ENCODE results near the gene TEX35.

TEX35 gene

DNA sequence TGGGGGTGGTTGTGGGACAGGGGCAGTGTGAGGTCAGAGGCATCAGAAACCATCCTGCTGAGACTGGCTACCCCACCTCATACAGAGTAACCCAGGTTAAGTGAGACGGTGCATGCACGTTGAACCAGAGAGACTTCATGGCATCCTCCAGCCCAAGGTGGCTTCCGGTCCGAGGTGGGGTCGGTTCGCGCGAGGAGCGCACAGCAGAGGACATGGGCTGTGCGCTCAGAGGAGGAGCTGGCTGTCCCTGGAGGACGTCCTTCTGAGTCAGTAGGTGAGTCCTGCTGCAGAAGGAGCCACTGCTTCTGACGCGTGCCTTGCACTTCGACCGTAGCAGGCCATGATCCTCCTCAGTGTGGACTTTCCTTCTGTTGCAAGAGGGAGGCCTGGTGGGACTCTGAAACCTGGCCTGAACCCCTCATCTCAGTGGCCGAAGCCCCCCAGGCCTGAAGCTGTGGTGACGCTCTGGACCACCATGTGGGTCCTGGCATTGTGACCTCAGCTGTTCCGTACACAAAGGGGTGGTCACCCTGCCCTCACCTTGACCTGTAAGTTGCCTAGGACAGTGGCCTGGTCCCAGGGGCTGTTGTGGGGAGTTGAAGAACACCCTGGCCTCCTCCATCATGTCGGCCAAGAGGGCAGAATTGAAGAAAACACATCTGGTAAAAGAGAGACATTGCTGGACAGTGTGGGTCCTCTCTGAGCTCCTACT is at the start of gene TEX35:
Gene TEX35 (plus strand): TSS at position 544 of the 712 bp plus-strand sequence. CDS start 80 bp downstream, at position 624.
- no peak for DNase-seq (ENCODE audit: extremely low spot score)
- POLR2A ChIA-PET = no interaction called here
- CTCF ChIA-PET = interaction anchor here (1.5 kb wide), 1 partner anchor 11 kb away, joined by 4 read pairs; no protein-coding TSS in a partner anchor
- no peak for TF ChIP-seq CTBP1 (IDR thresholded peaks at IDR 0.05; ENCODE audit: borderline replicate concordance)
- no peak for TF ChIP-seq ELF4 (IDR thresholded peaks at IDR 0.05)
- TF ChIP-seq FOXK2 (IDR thresholded peaks at IDR 0.05) = no peak
- TF ChIP-seq ZNF384 (IDR thresholded peaks at IDR 0.05) = no peak
- no peak for TF ChIP-seq SUZ12 (IDR thresholded peaks at IDR 0.05)
- TF ChIP-seq BHLHE40 (IDR thresholded peaks at IDR 0.05; ENCODE audit: borderline replicate concordance) = no peak
- no peak for TF ChIP-seq FOXA1 (IDR thresholded peaks at IDR 0.05)
- no peak for TF ChIP-seq LEF1 (IDR thresholded peaks at IDR 0.05; ENCODE audit: borderline replicate concordance)
- no peak for TF ChIP-seq ARNT (IDR thresholded peaks at IDR 0.05)
- no peak for TF ChIP-seq HDGF (IDR thresholded peaks at IDR 0.05; ENCODE audit: borderline replicate concordance)
- no peak for TF ChIP-seq FOXM1 (IDR thresholded peaks at IDR 0.05; ENCODE audit: borderline replicate concordance)
- TF ChIP-seq L3MBTL2 (conservative IDR thresholded peaks at IDR 0.05) = no peak
- TF ChIP-seq, protein P1, sequence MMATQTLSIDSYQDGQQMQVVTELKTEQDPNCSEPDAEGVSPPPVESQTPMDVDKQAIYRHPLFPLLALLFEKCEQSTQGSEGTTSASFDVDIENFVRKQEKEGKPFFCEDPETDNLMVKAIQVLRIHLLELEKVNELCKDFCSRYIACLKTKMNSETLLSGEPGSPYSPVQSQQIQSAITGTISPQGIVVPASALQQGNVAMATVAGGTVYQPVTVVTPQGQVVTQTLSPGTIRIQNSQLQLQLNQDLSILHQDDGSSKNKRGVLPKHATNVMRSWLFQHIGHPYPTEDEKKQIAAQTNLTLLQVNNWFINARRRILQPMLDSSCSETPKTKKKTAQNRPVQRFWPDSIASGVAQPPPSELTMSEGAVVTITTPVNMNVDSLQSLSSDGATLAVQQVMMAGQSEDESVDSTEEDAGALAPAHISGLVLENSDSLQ (IDR thresholded peaks at IDR 0.05) = no peak

DNA sequence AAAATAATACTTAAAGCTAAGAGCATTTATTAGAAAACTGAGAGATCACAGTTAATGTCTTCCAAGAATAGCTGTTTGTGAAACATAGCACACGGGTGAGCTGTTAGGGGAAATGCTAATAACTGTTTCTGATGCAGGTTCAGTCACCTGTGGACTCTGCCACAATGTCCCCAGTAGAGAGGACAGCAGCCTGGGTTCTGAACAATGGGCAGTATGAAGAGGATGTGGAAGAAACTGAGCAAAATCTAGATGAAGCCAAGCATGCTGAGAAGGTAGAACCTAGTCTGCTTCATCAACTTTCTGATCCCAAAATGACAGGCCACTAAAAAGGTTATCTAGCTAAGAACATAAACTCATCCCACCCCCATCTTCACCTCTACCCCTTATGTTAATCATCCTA is 48.8 kb upstream of the TEX35 start:
- CTCF ChIA-PET = no interaction called here

DNA sequence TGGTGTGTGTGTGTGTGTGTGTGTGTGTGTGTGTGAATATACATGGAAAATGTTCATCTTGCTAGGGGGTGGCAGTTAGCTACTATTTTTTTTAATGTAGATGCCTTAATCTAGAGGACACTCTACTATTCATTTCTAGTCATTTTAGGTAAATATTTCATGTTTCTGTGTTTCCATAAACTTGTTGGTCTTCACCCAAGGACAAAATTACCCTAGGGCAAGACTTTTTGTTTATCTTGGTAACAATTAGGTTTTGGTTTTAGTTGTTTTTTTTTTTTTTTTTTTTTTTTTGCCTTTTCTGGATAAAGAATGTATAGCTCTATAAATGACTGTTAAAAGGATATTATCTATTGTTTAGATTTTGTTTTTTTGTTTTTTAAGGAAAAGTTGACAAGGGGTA is 48.3 kb upstream of the TEX35 start:
- ChIA-PET CTCF (no interaction called here), POLR2A (no interaction called here)
- TF ChIP-seq FOXM1 (IDR thresholded peaks at IDR 0.05; ENCODE audit: borderline replicate concordance) = no peak
- TF ChIP-seq ARNT (IDR thresholded peaks at IDR 0.05) = no peak
- DNase-seq (ENCODE audit: extremely low spot score) = no peak

More for the DNA sequence above, 48.8 kb upstream of the TEX35 start:
- no peak for DNase-seq (ENCODE audit: extremely low spot score)
- TF ChIP-seq TARDBP (IDR thresholded peaks at IDR 0.05) (no peak), ELF4 (IDR thresholded peaks at IDR 0.05) (no peak), LEF1 (IDR thresholded peaks at IDR 0.05; ENCODE audit: borderline replicate concordance) (no peak), CTBP1 (IDR thresholded peaks at IDR 0.05; ENCODE audit: borderline replicate concordance) (no peak), SUZ12 (IDR thresholded peaks at IDR 0.05) (no peak), BHLHE40 (IDR thresholded peaks at IDR 0.05; ENCODE audit: borderline replicate concordance) (no peak), NFRKB (IDR thresholded peaks at IDR 0.05) (no peak), ZNF384 (IDR thresholded peaks at IDR 0.05) (no peak), SP1 (IDR thresholded peaks at IDR 0.05) (no peak), L3MBTL2 (conservative IDR thresholded peaks at IDR 0.05) (no peak), HDGF (IDR thresholded peaks at IDR 0.05; ENCODE audit: borderline replicate concordance) (no peak), FOXM1 (IDR thresholded peaks at IDR 0.05; ENCODE audit: borderline replicate concordance) (no peak), FOXK2 (IDR thresholded peaks at IDR 0.05) (no peak)
- TF ChIP-seq, protein P1 (IDR thresholded peaks at IDR 0.05) = no peak
- POLR2A ChIA-PET = no interaction called here

DNA sequence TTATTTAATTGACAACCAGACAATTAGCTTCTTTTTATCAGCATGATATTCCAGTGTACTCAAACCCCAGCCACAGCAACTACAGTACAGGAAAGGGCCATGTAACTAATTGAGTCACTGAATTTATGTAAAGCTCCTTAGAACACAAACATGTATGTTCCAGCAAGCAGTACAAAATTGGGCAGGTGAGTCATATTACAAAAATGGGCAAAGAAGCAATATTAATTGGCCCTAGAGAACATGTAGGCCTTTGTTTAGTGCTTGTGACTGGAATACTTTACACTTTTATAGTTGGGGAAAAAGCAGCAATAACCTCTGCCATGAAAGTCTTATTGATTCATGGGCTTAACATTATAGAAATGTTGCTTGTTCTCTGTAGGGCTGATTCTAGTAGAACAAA is 47.9 kb upstream of the TEX35 start:
- TF ChIP-seq FOXK2 (IDR thresholded peaks at IDR 0.05) (no peak), LEF1 (IDR thresholded peaks at IDR 0.05; ENCODE audit: borderline replicate concordance) (no peak), ZNF384 (IDR thresholded peaks at IDR 0.05) (no peak), SP1 (IDR thresholded peaks at IDR 0.05) (no peak), CTBP1 (IDR thresholded peaks at IDR 0.05; ENCODE audit: borderline replicate concordance) (no peak), FOXM1 (IDR thresholded peaks at IDR 0.05; ENCODE audit: borderline replicate concordance) (no peak), TARDBP (IDR thresholded peaks at IDR 0.05) (no peak), L3MBTL2 (conservative IDR thresholded peaks at IDR 0.05) (no peak), HDGF (IDR thresholded peaks at IDR 0.05; ENCODE audit: borderline replicate concordance) (no peak), ARNT (IDR thresholded peaks at IDR 0.05) (no peak), NFRKB (IDR thresholded peaks at IDR 0.05) (no peak), SUZ12 (IDR thresholded peaks at IDR 0.05) (no peak)
- TF ChIP-seq, protein P1 (IDR thresholded peaks at IDR 0.05) = no peak
- ChIA-PET CTCF (no interaction called here), POLR2A (no interaction called here)
- no peak for DNase-seq (ENCODE audit: extremely low spot score)

DNA sequence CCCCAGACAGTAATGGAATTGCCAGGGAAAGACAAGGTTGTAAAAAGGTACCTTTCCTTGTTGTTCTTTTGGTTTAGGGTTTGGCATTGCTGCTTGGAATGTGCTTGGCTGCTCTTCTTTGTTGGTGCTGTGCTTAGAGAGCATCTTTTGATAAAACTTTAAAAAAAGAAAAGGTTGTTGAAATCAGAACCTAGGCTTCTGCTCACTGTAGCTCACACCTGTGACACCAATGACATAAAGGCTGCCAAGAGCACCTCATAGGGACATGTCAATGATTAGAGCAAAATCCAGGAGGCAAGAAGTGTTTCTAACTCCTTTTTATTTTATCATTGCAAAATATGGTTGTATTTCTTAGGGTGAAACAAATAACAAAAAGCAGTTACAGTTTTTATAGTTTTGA is 45.1 kb upstream of the TEX35 start:
- TF ChIP-seq, protein P1 (IDR thresholded peaks at IDR 0.05) = no peak
- TF ChIP-seq LEF1 (IDR thresholded peaks at IDR 0.05; ENCODE audit: borderline replicate concordance) = no peak
- DNase-seq (ENCODE audit: extremely low spot score) = no peak
- ChIA-PET POLR2A (no interaction called here), CTCF (interaction anchor here (0.6 kb wide), 1 partner anchor 662 kb away, joined by 3 read pairs; no protein-coding TSS in a partner anchor)

DNA sequence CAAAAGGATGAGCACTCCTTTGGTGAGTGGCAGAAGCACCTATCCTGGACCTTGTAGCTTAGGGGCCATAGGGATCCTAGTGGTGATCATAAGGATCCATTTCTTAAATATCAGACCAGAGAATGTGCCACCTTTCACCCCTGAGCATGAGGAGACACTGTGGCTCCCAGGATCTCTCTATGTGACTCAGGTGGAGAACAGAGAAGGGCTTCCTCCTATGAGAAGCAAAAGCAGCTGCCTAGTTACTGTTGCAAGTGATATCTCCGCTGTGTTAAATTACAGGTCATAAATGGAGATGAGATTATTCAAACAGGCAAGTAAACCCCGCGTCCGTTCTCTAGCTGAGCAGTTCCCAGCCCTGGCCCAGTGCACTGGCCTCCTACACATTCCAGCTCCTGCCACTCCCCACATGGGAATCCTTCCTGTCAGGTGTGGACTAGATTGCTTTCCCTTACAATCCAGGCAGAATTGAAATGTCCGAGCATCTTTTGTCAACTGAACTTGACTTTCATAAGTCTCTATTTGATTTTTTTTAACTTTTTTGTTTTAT is 42.4 kb upstream of the TEX35 start:
- ChIA-PET POLR2A (no interaction called here), CTCF (no interaction called here)

More for the DNA sequence above, 42.4 kb upstream of the TEX35 start:
- TF ChIP-seq FOXK2 (IDR thresholded peaks at IDR 0.05) (no peak), ELF4 (IDR thresholded peaks at IDR 0.05) (no peak), NFRKB (IDR thresholded peaks at IDR 0.05) (no peak), CTBP1 (IDR thresholded peaks at IDR 0.05; ENCODE audit: borderline replicate concordance) (no peak), LEF1 (IDR thresholded peaks at IDR 0.05; ENCODE audit: borderline replicate concordance) (no peak), SP1 (IDR thresholded peaks at IDR 0.05) (no peak), FOXA1 (IDR thresholded peaks at IDR 0.05) (no peak), ZNF384 (IDR thresholded peaks at IDR 0.05) (no peak), ARNT (IDR thresholded peaks at IDR 0.05) (no peak)
- TF ChIP-seq, protein P1 (IDR thresholded peaks at IDR 0.05) = no peak
- no peak for DNase-seq (ENCODE audit: extremely low spot score)
